ACC112 (cell line): ENCODE data around the gene TRIM75.
"Not testable (repeated sequence)": the region's sequence is repeated elsewhere in the genome, so short reads cannot be mapped to it uniquely, and the experiment has no call there.

Experiments used
- H2AFZ ChIP-seq: fragments of 200-600 bp; sonication (generic); one replicate; pipeline ENCODE4 v1.6.0; 2017; ENCODE audit warnings: antibody characterized with exemption, low read length; ENCODE audit not compliant: unreplicated experiment
- H3K27ac ChIP-seq: fragments of 200-600 bp; sonication (generic); 2 replicates; pipeline ENCODE4 v1.5.1; 2014; ENCODE audit warnings: low read depth, mild to moderate bottlenecking, antibody characterized with exemption, low read length, moderate library complexity
- H3K27me3 ChIP-seq: fragments of 200-600 bp; sonication (generic); 2 replicates; pipeline ENCODE4 v1.6.1; 2014; ENCODE audit warnings: mild to moderate bottlenecking, antibody characterized with exemption, low read length, moderate library complexity, mixed read lengths; ENCODE audit not compliant: insufficient read depth
- H3K36me3 ChIP-seq: fragments of 200-600 bp; sonication (generic); 2 replicates; pipeline ENCODE4 v1.6.1; 2016; ENCODE audit warnings: mild to moderate bottlenecking, antibody characterized with exemption, low read length, moderate library complexity, mixed read lengths; ENCODE audit not compliant: insufficient read depth
- H3K4me1 ChIP-seq: fragments of 200-600 bp; sonication (generic); one replicate; pipeline ENCODE4 v1.6.1; 2016; ENCODE audit warnings: low read length, mixed read lengths; ENCODE audit not compliant: insufficient read depth, unreplicated experiment, control insufficient read depth
- H3K4me3 ChIP-seq: fragments of 200-600 bp; sonication (generic); 2 replicates; pipeline ENCODE4 v1.5.1; 2014; ENCODE audit warnings: mild to moderate bottlenecking, low read depth, low read length
- H3K79me2 ChIP-seq: fragments of 200-600 bp; sonication (generic); one replicate; pipeline ENCODE4 v1.6.0; 2016; ENCODE audit warnings: low read length; ENCODE audit not compliant: control insufficient read depth, unreplicated experiment, insufficient read depth

The TRIM75 gene

GRCh38 chr4:165025782-165026181 is 27.9 kb upstream of the TRIM75 start:
- H3K4me1 ChIP-seq, H3K36me3 ChIP-seq, H3K27ac ChIP-seq, H3K4me3 ChIP-seq, H3K79me2 ChIP-seq, H2AFZ ChIP-seq, H3K27me3 ChIP-seq: not testable (repeated sequence)

GRCh38 chr4:165027762-165028402 is 25.8 kb upstream of the TRIM75 start:
- no peaks in the 10 kb centered on the region for H3K27me3 ChIP-seq
- no peak overlapping the region for H3K27ac ChIP-seq
- H3K36me3 ChIP-seq = no peaks in the 10 kb centered on the region
- H3K79me2 ChIP-seq = no peaks in the 10 kb centered on the region
- no peak overlapping the region for H2AFZ ChIP-seq
- no peak overlapping the region for H3K4me3 ChIP-seq
- H3K4me1 ChIP-seq = no peaks in the 10 kb centered on the region

DNA sequence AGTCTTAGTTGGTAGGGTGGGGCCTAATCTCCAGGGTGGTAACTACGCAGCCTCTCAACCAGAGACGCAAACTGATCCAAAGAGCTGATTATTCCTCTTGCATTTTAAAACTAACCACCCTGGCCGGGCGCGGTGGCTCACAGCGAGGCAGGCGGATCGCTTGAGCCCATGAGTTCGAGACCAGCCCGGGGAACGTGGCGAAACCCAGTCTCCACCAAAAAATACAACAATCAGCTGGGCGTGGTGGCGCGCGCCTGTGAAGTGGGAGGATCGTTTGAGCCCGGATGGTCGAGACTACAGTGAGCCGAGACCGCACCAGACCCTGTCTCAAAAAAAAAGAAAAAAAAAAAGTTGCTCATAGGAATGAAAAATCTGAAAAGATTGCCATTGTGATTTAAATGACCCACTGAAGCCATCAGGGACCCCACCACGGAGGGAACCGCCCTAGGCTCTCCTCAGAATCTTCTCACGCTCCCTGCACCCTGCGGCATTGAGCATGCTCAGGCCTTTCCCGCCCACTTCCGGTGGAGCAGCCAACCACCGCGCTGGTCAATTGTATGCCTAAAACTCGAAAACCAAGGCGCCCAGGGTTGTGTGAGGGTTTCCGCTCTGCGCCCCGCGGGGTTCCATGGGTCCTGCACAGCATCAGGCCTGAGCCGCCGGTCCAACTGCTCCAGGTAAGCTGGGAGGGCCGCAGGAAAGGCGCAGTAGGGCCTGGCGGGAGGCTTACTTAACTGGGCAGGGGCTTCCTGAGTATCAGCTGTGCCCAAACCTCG is 22.0 kb upstream of the TRIM75 start, which contains the start of gene TRIM60:
TRIM60 (plus strand) TSS at position 564 of the 776 bp plus-strand sequence. CDS start 8,074 bp downstream, outside the sequence.
- no peak within 1 kb of the TSS for H3K27ac ChIP-seq
- no peaks in the 10 kb centered on the region for H3K79me2 ChIP-seq
- H3K4me3 ChIP-seq = no peak within 1 kb of the TSS
- H3K27me3 ChIP-seq = no peaks in the 10 kb centered on the region
- no peaks in the 10 kb centered on the region for H3K36me3 ChIP-seq
- no peak within 1 kb of the TSS for H2AFZ ChIP-seq
- no peaks in the 10 kb centered on the region for H3K4me1 ChIP-seq

DNA sequence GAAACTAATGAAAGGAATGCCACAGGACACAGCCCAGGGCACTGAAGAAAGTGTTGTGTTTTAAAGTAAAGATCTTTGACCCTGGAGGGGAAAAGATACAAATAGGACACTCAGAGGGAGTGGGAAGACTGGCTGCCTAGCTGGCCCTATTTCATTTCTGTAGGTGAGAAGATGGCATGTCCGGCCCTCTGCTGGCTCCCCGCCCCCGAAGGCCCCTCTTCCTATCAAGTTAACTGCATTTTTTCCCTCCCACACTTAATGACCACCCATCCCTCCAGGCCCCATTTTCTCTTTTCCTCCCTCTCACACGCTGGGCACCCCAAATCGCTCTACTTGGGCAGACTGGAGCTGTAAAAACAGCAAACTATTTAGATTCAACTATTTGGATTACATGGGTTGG is 5.5 kb upstream of the TRIM75 start:
- no peaks in the 10 kb centered on the region for H3K4me1 ChIP-seq
- H3K27ac ChIP-seq = no peak overlapping the region
- no peaks in the 10 kb centered on the region for H3K36me3 ChIP-seq
- no peaks in the 10 kb centered on the region for H3K79me2 ChIP-seq
- no peak overlapping the region for H3K4me3 ChIP-seq
- no peak overlapping the region for H2AFZ ChIP-seq
- H3K27me3 ChIP-seq = peaks cover 9% of the 10 kb centered on the region

DNA sequence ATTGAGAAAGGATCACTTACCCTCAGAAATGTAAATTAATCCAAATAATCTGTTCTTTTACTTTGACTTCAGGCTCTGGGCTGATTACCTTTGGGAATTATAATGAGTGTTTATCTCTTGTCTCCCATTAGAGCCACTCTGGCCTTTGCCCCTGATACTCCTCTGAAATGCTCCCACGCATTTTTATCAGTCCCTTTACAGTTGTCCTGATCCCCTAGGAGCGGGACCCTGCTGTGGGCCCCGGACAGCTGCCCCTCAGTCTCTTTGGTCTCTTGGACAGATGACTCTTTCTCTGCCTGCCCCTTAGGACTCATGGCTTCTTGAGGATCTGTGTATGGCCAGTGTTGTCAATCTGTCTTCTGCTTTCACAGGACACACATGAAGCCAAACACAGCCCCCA is 1.0 kb upstream of the TRIM75 start:
- no peaks in the 10 kb centered on the region for H3K4me1 ChIP-seq
- peaks cover 2% of the 10 kb centered on the region; the same call in 1 of the 2 replicates for H3K27me3 ChIP-seq
- no peak overlapping the region for H3K27ac ChIP-seq
- H2AFZ ChIP-seq = no peak overlapping the region
- no peaks in the 10 kb centered on the region for H3K36me3 ChIP-seq
- no peaks in the 10 kb centered on the region for H3K79me2 ChIP-seq
- no peak overlapping the region for H3K4me3 ChIP-seq

GRCh38 chr4:165055601-165056000 is 1.9 kb downstream of the TRIM75 start:
- Histone ChIP-seq H3K36me3 (no peaks in the 10 kb centered on the region), H3K27me3 (peaks cover 2% of the 10 kb centered on the region; the same call in 1 of the 2 replicates), H3K27ac (no peak overlapping the region), H3K4me3 (no peak overlapping the region), H3K4me1 (no peaks in the 10 kb centered on the region), H2AFZ (no peak overlapping the region), H3K79me2 (no peaks in the 10 kb centered on the region)

GRCh38 chr4:165058666-165059065 is 5.0 kb downstream of the TRIM75 start:
- Histone ChIP-seq H2AFZ (no peak overlapping the region), H3K4me1 (no peaks in the 10 kb centered on the region), H3K36me3 (no peaks in the 10 kb centered on the region), H3K27me3 (no peaks in the 10 kb centered on the region), H3K4me3 (no peak overlapping the region), H3K27ac (no peak overlapping the region), H3K79me2 (no peaks in the 10 kb centered on the region)

- Histone ChIP-seq H3K4me3 (no peak overlapping the region), H3K27me3 (no peaks in the 10 kb centered on the region), H3K27ac (no peak overlapping the region), H3K36me3 (no peaks in the 10 kb centered on the region), H2AFZ (no peak overlapping the region), H3K79me2 (no peaks in the 10 kb centered on the region), H3K4me1 (no peaks in the 10 kb centered on the region)
Observed at GRCh38 chr4:165059386-165059785, 5.7 kb downstream of the TRIM75 start.

GRCh38 chr4:165060938-165061337 is 7.3 kb downstream of the TRIM75 start:
- H3K36me3 ChIP-seq = no peaks in the 10 kb centered on the region

DNA sequence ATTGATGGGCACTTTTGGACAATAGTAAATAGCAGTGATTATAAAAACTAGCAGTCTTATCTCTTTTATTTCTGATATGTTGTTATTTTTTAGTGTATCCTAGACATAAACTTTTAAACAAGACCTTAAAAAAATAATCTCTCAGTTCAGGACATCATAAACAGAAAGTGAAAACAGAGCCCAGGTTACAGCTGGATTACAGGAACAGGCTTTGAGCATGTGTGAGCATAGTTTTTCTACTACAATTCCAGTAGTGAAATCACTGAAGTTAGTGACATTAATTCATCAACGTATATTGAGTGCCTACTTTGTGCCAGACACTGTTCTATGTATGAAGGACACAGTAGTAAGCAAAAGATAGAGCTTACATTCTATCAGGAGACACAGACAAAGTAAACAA is 16.9 kb downstream of the TRIM75 start:
- Histone ChIP-seq H2AFZ (no peak overlapping the region), H3K36me3 (no peaks in the 10 kb centered on the region), H3K27ac (no peak overlapping the region), H3K79me2 (no peaks in the 10 kb centered on the region), H3K4me3 (no peak overlapping the region), H3K27me3 (no peaks in the 10 kb centered on the region), H3K4me1 (no peaks in the 10 kb centered on the region)

More at GRCh38 chr4:165060938-165061337, 7.3 kb downstream of the TRIM75 start:
- H3K27me3 ChIP-seq = no peaks in the 10 kb centered on the region
- no peaks in the 10 kb centered on the region for H3K4me1 ChIP-seq
- no peak overlapping the region for H2AFZ ChIP-seq
- no peak overlapping the region for H3K4me3 ChIP-seq
- no peaks in the 10 kb centered on the region for H3K79me2 ChIP-seq
- no peak overlapping the region for H3K27ac ChIP-seq

- not testable (repeated sequence) for H3K79me2 ChIP-seq, H3K4me1 ChIP-seq, H3K27me3 ChIP-seq, H3K27ac ChIP-seq, H2AFZ ChIP-seq, H3K36me3 ChIP-seq, H3K4me3 ChIP-seq
Observed at GRCh38 chr4:165073346-165073745, 19.7 kb downstream of the TRIM75 start.
